Mesothelial cell of epicardium (in vitro differentiated cells): Measurements from ENCODE around the gene SYCE1L. TPM values are rescaled to one million over a fixed set of nuclear protein-coding genes. Genes with fewer than 3 reads are reported as not detected.
"Not testable (repeated sequence)": the region's sequence is repeated elsewhere in the genome, so short reads cannot be mapped to it uniquely, and the experiment has no call there.

ENCODE experiments used
- DNase-seq, 2 experiments: peaks; one replicate each; pipeline ENCODE4 v3.0.0; 2021; ENCODE audit warnings: low spot score in 2 of 2; ENCODE audit not compliant: unreplicated experiment in 2 of 2
- H3K27ac Mint-ChIP-seq: 2 replicates; pipeline ENCODE4 v1.8.0; 2021; ENCODE audit warnings: mixed read lengths
- H3K27me3 Mint-ChIP-seq: 2 replicates; pipeline ENCODE4 v1.8.0; 2021; ENCODE audit warnings: low read depth, mixed read lengths
- H3K36me3 Mint-ChIP-seq: 2 replicates; pipeline ENCODE4 v1.8.0; 2021; ENCODE audit warnings: mixed read lengths
- H3K4me1 Mint-ChIP-seq: 2 replicates; pipeline ENCODE4 v1.8.0; 2021; ENCODE audit warnings: mixed read lengths
- H3K4me3 Mint-ChIP-seq: 2 replicates; pipeline ENCODE4 v1.8.0; 2021; ENCODE audit warnings: mild to moderate bottlenecking, moderate library complexity, mixed read lengths
- H3K9me3 Mint-ChIP-seq: 2 replicates; pipeline ENCODE4 v1.8.0; 2021; ENCODE audit warnings: mixed read lengths
- CTCF ChIP-seq: fragments of 200-600 bp; sonication (generic); IDR thresholded peaks from one replicate; pipeline ENCODE4 v1.5.0; 2021; ENCODE audit warnings: antibody characterized with exemption; ENCODE audit not compliant: unreplicated experiment
- total RNA-seq: library from RNA; stranded (reverse); gene quantifications from 3 replicates; pipeline ENCODE4 v1.2.1, GENCODE V29; 2021

The SYCE1L gene
- total RNA-seq, 1 donor from 2014 or later = 21.3 TPM

- Mint-ChIP-seq H3K36me3 (no peaks in the 10 kb centered on the region), H3K27ac (no peak overlapping the region), H3K27me3 (peaks cover 3% of the 10 kb centered on the region), H3K9me3 (peaks cover 6% of the 10 kb centered on the region), H3K4me1 (peaks cover 14% of the 10 kb centered on the region), H3K4me3 (no peak overlapping the region)
- no peak for TF ChIP-seq CTCF
- DNase-seq = no peak
These were observed 39.4 kb downstream of the SYCE1L start for GRCh38 chr16:77238593-77238992.

GRCh38 chr16:77242471-77242870 is 43.3 kb downstream of the SYCE1L start:
- not testable (repeated sequence) for DNase-seq, H3K27me3 Mint-ChIP-seq, H3K4me3 Mint-ChIP-seq, H3K9me3 Mint-ChIP-seq, H3K27ac Mint-ChIP-seq, H3K36me3 Mint-ChIP-seq
- H3K4me1 Mint-ChIP-seq = peaks cover 11% of the 10 kb centered on the region

GRCh38 chr16:77246150-77246549 is 46.9 kb downstream of the SYCE1L start:
- Mint-ChIP-seq H3K4me1 (no peaks in the 10 kb centered on the region), H3K36me3 (no peaks in the 10 kb centered on the region), H3K27ac (no peak overlapping the region), H3K9me3 (peaks cover 6% of the 10 kb centered on the region), H3K4me3 (no peak overlapping the region), H3K27me3 (no peaks in the 10 kb centered on the region)
- no peak for TF ChIP-seq CTCF
- DNase-seq = no peak

- Mint-ChIP-seq H3K27me3 (no peaks in the 10 kb centered on the region), H3K36me3 (no peaks in the 10 kb centered on the region), H3K27ac (no peak overlapping the region), H3K4me1 (no peaks in the 10 kb centered on the region), H3K9me3 (peaks cover 6% of the 10 kb centered on the region), H3K4me3 (no peak overlapping the region)
- no peak for TF ChIP-seq CTCF
- DNase-seq = no peak
These were observed 51.2 kb downstream of the SYCE1L start for GRCh38 chr16:77250400-77250799.

Other genes with a start within 250 kb of the SYCE1L start
- gene MON1B, start 8.2 kb upstream of the SYCE1L start, total RNA-seq = 35.2 to 39.8 TPM (median 36.7 TPM) in 3 replicates
- gene ADAMTS18, start 235.6 kb downstream of the SYCE1L start, total RNA-seq = 7.4 to 9.1 TPM (median 7.9 TPM) in 3 replicates